ENCODE measurements around the gene UBE2D2. TPM values are rescaled to one million over a fixed set of nuclear protein-coding genes. Genes with fewer than 3 reads are reported as not detected.
A peak's percentile ranks its signal among the peaks of the same experiment; 100 is the strongest.

UBE2D2 gene
- total and polyA plus RNA-seq, 2 of the 13 experiments (the other 11 are each of a cell fraction or from before 2014, with no cell fraction given), result 79.1 to 109 TPM

DNA sequence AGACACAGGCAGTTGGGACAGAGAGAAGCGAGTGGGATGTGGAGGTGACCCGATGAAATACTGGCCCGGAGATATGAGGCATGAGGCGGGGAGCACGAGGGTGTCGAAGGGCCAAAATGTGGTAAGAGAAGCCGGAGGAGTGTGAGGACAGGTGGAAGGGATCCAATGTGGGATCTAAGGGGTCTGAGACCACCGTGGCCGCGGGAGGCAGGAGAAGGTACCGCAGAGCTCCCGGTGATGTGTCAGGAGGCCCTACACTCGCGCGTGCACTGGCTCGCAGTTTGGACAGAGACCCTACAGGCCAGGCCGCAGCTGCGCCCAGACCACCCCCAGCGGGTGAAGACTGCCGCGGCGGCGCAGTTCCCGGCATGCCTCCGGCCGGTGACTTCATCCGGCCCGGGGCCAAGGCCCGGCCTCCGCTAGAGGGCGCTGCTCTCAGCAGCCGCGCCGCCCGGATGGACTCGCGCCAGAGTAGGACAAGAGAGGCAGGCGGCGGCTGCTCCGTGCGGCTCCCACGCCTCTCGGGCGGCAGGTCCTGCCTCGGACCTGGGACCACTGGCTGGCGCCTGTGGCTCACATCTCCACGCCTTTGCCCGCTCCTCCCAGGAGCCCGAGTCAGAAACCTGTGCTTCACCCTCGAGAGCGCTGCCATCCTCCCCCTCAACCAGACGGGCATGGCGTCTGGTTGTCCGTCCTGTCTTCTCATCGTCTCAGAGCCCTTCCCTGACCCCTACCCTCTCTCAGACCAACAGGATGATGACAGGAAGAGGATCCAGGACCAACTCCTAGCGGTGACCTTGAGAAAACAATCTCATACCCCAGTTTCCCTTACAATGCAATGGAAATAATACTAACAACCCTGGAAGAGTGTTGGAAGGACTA, 43.2 kb upstream of the UBE2D2 start (continued):
- TF ChIP-seq, protein P1, sequence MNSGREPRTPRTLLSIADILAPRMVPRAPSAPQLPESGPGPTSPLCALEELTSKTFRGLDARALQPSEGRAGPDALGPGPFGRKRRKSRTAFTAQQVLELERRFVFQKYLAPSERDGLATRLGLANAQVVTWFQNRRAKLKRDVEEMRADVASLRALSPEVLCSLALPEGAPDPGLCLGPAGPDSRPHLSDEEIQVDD (CRISPR knock-in tag; IDR thresholded peaks at IDR 0.05; ENCODE audit: borderline replicate concordance), result peak; percentile 87; the same call in 1 of the 2 replicates
- TF ChIP-seq THAP11 (CRISPR knock-in tag; IDR thresholded peaks at IDR 0.05) (peak; percentile 84), NR2F2 (IDR thresholded peaks at IDR 0.05; ENCODE audit: borderline replicate concordance, low read depth) (0 out of 2 replicates have a peak, but pooled peaks have one; percentile 2), NCOR1 (IDR thresholded peaks at IDR 0.05; ENCODE audit: borderline replicate concordance, low read length) (peak; percentile 45; the same call in 1 of the 2 replicates), ZNF225 (CRISPR knock-in tag; IDR thresholded peaks at IDR 0.05) (no peak), ZNF883 (CRISPR knock-in tag; IDR thresholded peaks at IDR 0.05; ENCODE audit: not compliant biosample characterization) (peak; percentile 77), ZNF777 (CRISPR knock-in tag; IDR thresholded peaks at IDR 0.05) (peak; percentile 75; the same call in 1 of the 2 replicates), ZNF556 (CRISPR knock-in tag; IDR thresholded peaks at IDR 0.05; ENCODE audit: borderline replicate concordance) (peak; percentile 100), TBL1XR1 (IDR thresholded peaks at IDR 0.05; ENCODE audit: borderline replicate concordance, low read length, partially characterized antibody) (no peak), ZNF253 (CRISPR knock-in tag; IDR thresholded peaks at IDR 0.05; ENCODE audit: borderline replicate concordance) (peak; percentile 20; the same call in 1 of the 2 replicates), GFI1 (CRISPR knock-in tag; IDR thresholded peaks at IDR 0.05; ENCODE audit: borderline replicate concordance) (peak; percentile 44; the same call in 1 of the 2 replicates), ZFP1 (CRISPR knock-in tag; IDR thresholded peaks at IDR 0.05) (peak; percentile 37; the same call in 1 of the 2 replicates), ZMAT3 (CRISPR knock-in tag; conservative IDR thresholded peaks at IDR 0.05) (peak; percentile 51; the same call in 1 of the 2 replicates), ZNF451 (CRISPR knock-in tag; IDR thresholded peaks at IDR 0.05) (peak; percentile 86; the same call in 1 of the 2 replicates), KDM4B (CRISPR knock-in tag; IDR thresholded peaks at IDR 0.05) (peak; percentile 88; the same call in 1 of the 2 replicates), SP2 (CRISPR knock-in tag; IDR thresholded peaks at IDR 0.05) (peak; percentile 38; the same call in 1 of the 2 replicates), ZFX (CRISPR knock-in tag; IDR thresholded peaks at IDR 0.05; ENCODE audit: low read depth) (peak; percentile 96), BCL6 (CRISPR knock-in tag; IDR thresholded peaks at IDR 0.05) (0 out of 2 replicates have a peak, but pooled peaks have one; percentile 48), STAG1 (CRISPR knock-in tag; IDR thresholded peaks at IDR 0.05) (peak; percentile 82), SIN3A (IDR thresholded peaks at IDR 0.05; ENCODE audit: borderline replicate concordance, low read depth, low read length) (no peak), CC2D1A (CRISPR knock-in tag; IDR thresholded peaks at IDR 0.05) (no peak; the same call in 1 of the 2 replicates), ZSCAN22 (CRISPR knock-in tag; IDR thresholded peaks at IDR 0.05) (no peak), REPIN1 (CRISPR knock-in tag; IDR thresholded peaks at IDR 0.05; ENCODE audit: borderline replicate concordance, low read depth) (peak; percentile 74; the same call in 1 of the 2 replicates), RBFOX2 (IDR thresholded peaks at IDR 0.05; ENCODE audit: low read depth, low read length) (peak; percentile 95), CHCHD3 (CRISPR knock-in tag; IDR thresholded peaks at IDR 0.05) (peak; percentile 76; the same call in 1 of the 2 replicates)
- TF ChIP-seq, protein P2, sequence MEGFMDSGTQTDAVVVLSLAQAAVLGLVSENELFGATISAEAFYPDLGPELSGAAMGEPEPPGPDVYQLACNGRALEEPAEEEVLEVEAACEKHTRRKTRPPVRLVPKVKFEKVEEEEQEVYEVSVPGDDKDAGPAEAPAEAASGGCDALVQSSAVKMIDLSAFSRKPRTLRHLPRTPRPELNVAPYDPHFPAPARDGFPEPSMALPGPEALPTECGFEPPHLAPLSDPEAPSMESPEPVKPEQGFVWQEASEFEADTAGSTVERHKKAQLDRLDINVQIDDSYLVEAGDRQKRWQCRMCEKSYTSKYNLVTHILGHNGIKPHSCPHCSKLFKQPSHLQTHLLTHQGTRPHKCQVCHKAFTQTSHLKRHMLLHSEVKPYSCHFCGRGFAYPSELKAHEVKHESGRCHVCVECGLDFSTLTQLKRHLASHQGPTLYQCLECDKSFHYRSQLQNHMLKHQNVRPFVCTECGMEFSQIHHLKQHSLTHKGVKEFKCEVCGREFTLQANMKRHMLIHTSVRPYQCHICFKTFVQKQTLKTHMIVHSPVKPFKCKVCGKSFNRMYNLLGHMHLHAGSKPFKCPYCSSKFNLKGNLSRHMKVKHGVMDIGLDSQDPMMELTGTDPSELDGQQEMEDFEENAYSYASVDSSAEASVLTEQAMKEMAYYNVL (CRISPR knock-in tag; IDR thresholded peaks at IDR 0.05; ENCODE audit: borderline replicate concordance), result peak; percentile 76; the same call in 1 of the 2 replicates
- TF ChIP-seq, protein P3, sequence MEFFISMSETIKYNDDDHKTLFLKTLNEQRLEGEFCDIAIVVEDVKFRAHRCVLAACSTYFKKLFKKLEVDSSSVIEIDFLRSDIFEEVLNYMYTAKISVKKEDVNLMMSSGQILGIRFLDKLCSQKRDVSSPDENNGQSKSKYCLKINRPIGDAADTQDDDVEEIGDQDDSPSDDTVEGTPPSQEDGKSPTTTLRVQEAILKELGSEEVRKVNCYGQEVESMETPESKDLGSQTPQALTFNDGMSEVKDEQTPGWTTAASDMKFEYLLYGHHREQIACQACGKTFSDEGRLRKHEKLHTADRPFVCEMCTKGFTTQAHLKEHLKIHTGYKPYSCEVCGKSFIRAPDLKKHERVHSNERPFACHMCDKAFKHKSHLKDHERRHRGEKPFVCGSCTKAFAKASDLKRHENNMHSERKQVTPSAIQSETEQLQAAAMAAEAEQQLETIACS (CRISPR knock-in tag; IDR thresholded peaks at IDR 0.05), result no peak; the same call in 1 of the 2 replicates
